NCI-H510A treated with DMSO at 0.1 percent for 48 hours (cell line): ENCODE data around the gene DNPH1.

Source experiments
- DNase-seq: peaks from one replicate; lab custom pipeline; 2025; lab: John Stamatoyannopoulos, UW

Gene DNPH1

GRCh38 chr6:43263314-43264178, 34.3 kb upstream of the DNPH1 start:
- DNase-seq = peak; percentile 7

GRCh38 chr6:43262780-43263313, 33.6 kb upstream of the DNPH1 start:
- no peak for DNase-seq

- DNase-seq = peak; percentile 12
Observed at GRCh38 chr6:43262000-43262779, 32.9 kb upstream of the DNPH1 start.

- DNase-seq = no peak
Observed at GRCh38 chr6:43261198-43261597, 31.9 kb upstream of the DNPH1 start.

- no peak for DNase-seq
Observed at GRCh38 chr6:43260791-43261190, 31.5 kb upstream of the DNPH1 start.

GRCh38 chr6:43258807-43259686, 29.8 kb upstream of the DNPH1 start:
- DNase-seq = no peak

- no peak for DNase-seq
Observed at GRCh38 chr6:43258180-43258579, 28.9 kb upstream of the DNPH1 start.

GRCh38 chr6:43257367-43258145, 28.3 kb upstream of the DNPH1 start:
- DNase-seq = no peak

GRCh38 chr6:43256670-43257366, 27.5 kb upstream of the DNPH1 start:
- DNase-seq = no peak

- DNase-seq = no peak
Observed at GRCh38 chr6:43255408-43256054, 26.2 kb upstream of the DNPH1 start.

- no peak for DNase-seq
Observed at GRCh38 chr6:43254846-43255245, 25.6 kb upstream of the DNPH1 start.

- no peak for DNase-seq
Observed at GRCh38 chr6:43254138-43254817, 25.0 kb upstream of the DNPH1 start.

- DNase-seq = no peak
Observed at GRCh38 chr6:43253401-43253800, 24.1 kb upstream of the DNPH1 start.

- peak; percentile 54 for DNase-seq
Observed at GRCh38 chr6:43250992-43251373, 21.7 kb upstream of the DNPH1 start.

- DNase-seq = no peak
Observed at GRCh38 chr6:43248791-43249190, 19.5 kb upstream of the DNPH1 start.

- no peak for DNase-seq
Observed at GRCh38 chr6:43248101-43248500, 18.8 kb upstream of the DNPH1 start.

- peak; percentile 93 for DNase-seq
Observed at GRCh38 chr6:43247114-43247999, 18.1 kb upstream of the DNPH1 start.
